Effector memory CD4-positive, alpha-beta T cell (primary cell): Measurements from ENCODE around the gene MYH8.

Experiments used
- DNase-seq, 3 donors: peaks; one replicate each; pipeline ENCODE4 v3.0.0-alpha.2; 2020
- H3K27ac ChIP-seq: 2 replicates; pipeline ENCODE4 v1.7.0; 2013; ENCODE audit warnings: mild to moderate bottlenecking, low read length, moderate library complexity; ENCODE audit not compliant: insufficient read depth, poor library complexity, severe bottlenecking
- H3K27me3 ChIP-seq: replicated peaks from 2 replicates; pipeline ENCODE4 v1.7.0; 2013; ENCODE audit warnings: mild to moderate bottlenecking, low read length; ENCODE audit not compliant: insufficient read depth, control insufficient read depth, poor library complexity, severe bottlenecking
- H3K36me3 ChIP-seq: 2 replicates; pipeline ENCODE4 v1.7.0; 2013; ENCODE audit warnings: mild to moderate bottlenecking, low read length, moderate library complexity; ENCODE audit not compliant: control insufficient read depth, insufficient read depth
- H3K4me1 ChIP-seq: 2 replicates; pipeline ENCODE4 v1.7.0; 2013; ENCODE audit warnings: low read length, mild to moderate bottlenecking; ENCODE audit not compliant: control insufficient read depth, insufficient read depth, poor library complexity, severe bottlenecking
- H3K4me3 ChIP-seq: 2 replicates; pipeline ENCODE4 v1.7.0; 2013; ENCODE audit warnings: low read length, low read depth, mild to moderate bottlenecking; ENCODE audit not compliant: insufficient read depth, poor library complexity, severe bottlenecking
- H3K9me3 ChIP-seq: 2 replicates; pipeline ENCODE4 v1.7.0; 2013; ENCODE audit warnings: mild to moderate bottlenecking, low read length, moderate library complexity; ENCODE audit not compliant: control insufficient read depth

The MYH8 gene

GRCh38 chr17:10428781-10429180 is 7.0 kb upstream of the MYH8 start:
- no peaks in the 10 kb centered on the region for H3K9me3 ChIP-seq
- no peak overlapping the region for H3K4me3 ChIP-seq
- no peak for DNase-seq

GRCh38 chr17:10421211-10421610 is 539 bp downstream of the MYH8 start:
- H3K4me1 ChIP-seq = no peaks in the 10 kb centered on the region
- H3K4me3 ChIP-seq = no peak overlapping the region
- no peaks in the 10 kb centered on the region for H3K36me3 ChIP-seq
- no peak for DNase-seq
- H3K27ac ChIP-seq = no peak overlapping the region
- no peaks in the 10 kb centered on the region for H3K9me3 ChIP-seq
- H3K27me3 ChIP-seq = peaks cover 3% of the 10 kb centered on the region

More at GRCh38 chr17:10428781-10429180, 7.0 kb upstream of the MYH8 start:
- Histone ChIP-seq H3K27me3 (peaks cover 3% of the 10 kb centered on the region), H3K27ac (no peak overlapping the region), H3K36me3 (no peaks in the 10 kb centered on the region), H3K4me1 (no peaks in the 10 kb centered on the region)

GRCh38 chr17:10420811-10421210 is 939 bp downstream of the MYH8 start:
- Histone ChIP-seq H3K27me3 (peaks cover 3% of the 10 kb centered on the region), H3K4me1 (no peaks in the 10 kb centered on the region), H3K36me3 (no peaks in the 10 kb centered on the region), H3K27ac (no peak overlapping the region), H3K9me3 (no peaks in the 10 kb centered on the region), H3K4me3 (no peak overlapping the region)
- no peak for DNase-seq

GRCh38 chr17:10417431-10417830 is 4.3 kb downstream of the MYH8 start:
- H3K27me3 ChIP-seq = no peaks in the 10 kb centered on the region
- no peak for DNase-seq
- no peak overlapping the region for H3K27ac ChIP-seq
- H3K4me1 ChIP-seq = no peaks in the 10 kb centered on the region
- H3K9me3 ChIP-seq = no peaks in the 10 kb centered on the region
- no peak overlapping the region for H3K4me3 ChIP-seq
- H3K36me3 ChIP-seq = no peaks in the 10 kb centered on the region

GRCh38 chr17:10415161-10415560 is 6.6 kb downstream of the MYH8 start:
- no peaks in the 10 kb centered on the region for H3K9me3 ChIP-seq
- DNase-seq = no peak
- H3K36me3 ChIP-seq = no peaks in the 10 kb centered on the region
- H3K27ac ChIP-seq = no peak overlapping the region
- no peak overlapping the region for H3K4me3 ChIP-seq
- H3K27me3 ChIP-seq = no peaks in the 10 kb centered on the region
- H3K4me1 ChIP-seq = no peaks in the 10 kb centered on the region

GRCh38 chr17:10403589-10403988 is 18.2 kb downstream of the MYH8 start:
- no peaks in the 10 kb centered on the region for H3K27me3 ChIP-seq
- H3K27ac ChIP-seq = no peak overlapping the region
- no peak overlapping the region for H3K4me3 ChIP-seq
- DNase-seq = no peak
- H3K9me3 ChIP-seq = no peaks in the 10 kb centered on the region
- no peaks in the 10 kb centered on the region for H3K4me1 ChIP-seq
- H3K36me3 ChIP-seq = no peaks in the 10 kb centered on the region

GRCh38 chr17:10398352-10398751 is 23.4 kb downstream of the MYH8 start:
- no peak for DNase-seq
- H3K27me3 ChIP-seq = no peaks in the 10 kb centered on the region
- H3K9me3 ChIP-seq = no peaks in the 10 kb centered on the region
- no peaks in the 10 kb centered on the region for H3K36me3 ChIP-seq
- H3K4me1 ChIP-seq = no peaks in the 10 kb centered on the region
- H3K4me3 ChIP-seq = no peak overlapping the region
- H3K27ac ChIP-seq = no peak overlapping the region

GRCh38 chr17:10396524-10397163 is 25.1 kb downstream of the MYH8 start:
- H3K9me3 ChIP-seq = no peaks in the 10 kb centered on the region
- no peaks in the 10 kb centered on the region for H3K36me3 ChIP-seq
- no peaks in the 10 kb centered on the region for H3K27me3 ChIP-seq
- DNase-seq = no peak
- H3K4me3 ChIP-seq = no peak overlapping the region
- no peak overlapping the region for H3K27ac ChIP-seq
- no peaks in the 10 kb centered on the region for H3K4me1 ChIP-seq

- Histone ChIP-seq H3K27ac (no peak overlapping the region), H3K36me3 (no peaks in the 10 kb centered on the region), H3K4me1 (no peaks in the 10 kb centered on the region), H3K4me3 (no peak overlapping the region), H3K27me3 (no peaks in the 10 kb centered on the region), H3K9me3 (no peaks in the 10 kb centered on the region)
- DNase-seq = no peak
These were observed 27.4 kb downstream of the MYH8 start for GRCh38 chr17:10394201-10394887.

GRCh38 chr17:10392880-10393279 is 28.9 kb downstream of the MYH8 start:
- Histone ChIP-seq H3K4me3 (no peak overlapping the region), H3K27me3 (no peaks in the 10 kb centered on the region), H3K27ac (no peak overlapping the region), H3K36me3 (no peaks in the 10 kb centered on the region), H3K4me1 (no peaks in the 10 kb centered on the region), H3K9me3 (no peaks in the 10 kb centered on the region)
- DNase-seq = no peak
